GM10266 (cell line): ENCODE data around the gene EBI3.
"Not testable (repeated sequence)": the region's sequence is repeated elsewhere in the genome, so short reads cannot be mapped to it uniquely, and the experiment has no call there.

ENCODE experiments used
- DNase-seq: peaks from one replicate; pipeline ENCODE4 v3.0.0; 2012; ENCODE audit errors: extremely low spot score
- TF ChIP-seq, protein P1 (sequence below): IDR thresholded peaks from 2 replicates; pipeline ENCODE4 v1.5.1; 2012; ENCODE audit warnings: mild to moderate bottlenecking, low read depth; ENCODE audit not compliant: control insufficient read depth, insufficient read depth; ENCODE audit errors: missing control alignments

The EBI3 gene

GRCh38 chr19:4217429-4218264, 11.7 kb upstream of the EBI3 start:
- no peak for DNase-seq
- TF ChIP-seq, protein P1, sequence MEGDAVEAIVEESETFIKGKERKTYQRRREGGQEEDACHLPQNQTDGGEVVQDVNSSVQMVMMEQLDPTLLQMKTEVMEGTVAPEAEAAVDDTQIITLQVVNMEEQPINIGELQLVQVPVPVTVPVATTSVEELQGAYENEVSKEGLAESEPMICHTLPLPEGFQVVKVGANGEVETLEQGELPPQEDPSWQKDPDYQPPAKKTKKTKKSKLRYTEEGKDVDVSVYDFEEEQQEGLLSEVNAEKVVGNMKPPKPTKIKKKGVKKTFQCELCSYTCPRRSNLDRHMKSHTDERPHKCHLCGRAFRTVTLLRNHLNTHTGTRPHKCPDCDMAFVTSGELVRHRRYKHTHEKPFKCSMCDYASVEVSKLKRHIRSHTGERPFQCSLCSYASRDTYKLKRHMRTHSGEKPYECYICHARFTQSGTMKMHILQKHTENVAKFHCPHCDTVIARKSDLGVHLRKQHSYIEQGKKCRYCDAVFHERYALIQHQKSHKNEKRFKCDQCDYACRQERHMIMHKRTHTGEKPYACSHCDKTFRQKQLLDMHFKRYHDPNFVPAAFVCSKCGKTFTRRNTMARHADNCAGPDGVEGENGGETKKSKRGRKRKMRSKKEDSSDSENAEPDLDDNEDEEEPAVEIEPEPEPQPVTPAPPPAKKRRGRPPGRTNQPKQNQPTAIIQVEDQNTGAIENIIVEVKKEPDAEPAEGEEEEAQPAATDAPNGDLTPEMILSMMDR = no peak

GRCh38 chr19:4218523-4218922, 10.8 kb upstream of the EBI3 start:
- not testable (repeated sequence) for DNase-seq

GRCh38 chr19:4220188-4220587, 9.1 kb upstream of the EBI3 start:
- no peak for DNase-seq
- TF ChIP-seq, protein P1 = no peak

- DNase-seq = no peak
- TF ChIP-seq, protein P1 = no peak
Observed at GRCh38 chr19:4224470-4224869, 4.9 kb upstream of the EBI3 start.

GRCh38 chr19:4225885-4226284, 3.4 kb upstream of the EBI3 start:
- DNase-seq = no peak
- TF ChIP-seq, protein P1 = no peak

GRCh38 chr19:4227771-4228170, 1.6 kb upstream of the EBI3 start:
- TF ChIP-seq, protein P1 = no peak
- no peak for DNase-seq

- no peak for DNase-seq
- TF ChIP-seq, protein P1 = no peak
Observed at GRCh38 chr19:4228765-4229178, 551 bp upstream of the EBI3 start.

DNA sequence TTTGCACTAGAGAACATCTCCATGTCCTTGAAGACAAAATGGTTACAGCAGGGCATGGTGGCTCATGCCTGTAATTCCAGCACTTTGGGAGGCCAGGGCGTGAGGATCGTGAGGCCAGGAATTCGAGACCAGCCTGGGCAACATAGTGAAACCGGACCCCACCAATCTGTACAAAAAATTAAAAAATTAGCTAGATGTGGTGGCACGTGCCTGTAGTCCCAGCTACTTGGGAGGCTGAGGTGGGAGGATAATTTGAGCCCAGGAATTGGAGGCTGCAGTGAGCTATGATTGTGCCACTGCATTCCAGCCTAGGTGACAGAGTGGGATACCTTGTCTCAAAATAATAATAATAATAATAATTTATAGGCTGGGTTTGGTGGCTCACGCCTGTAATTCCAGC, 914 bp downstream of the EBI3 start:
- not testable (repeated sequence) for DNase-seq

- not testable (repeated sequence) for DNase-seq
Observed at GRCh38 chr19:4231521-4231920, 2.2 kb downstream of the EBI3 start.

- DNase-seq = not testable (repeated sequence)
Observed at GRCh38 chr19:4232139-4232538, 2.8 kb downstream of the EBI3 start.
